Activated naive CD4-positive, alpha-beta T cell treated with anti-CD3 and anti-CD28 coated beads, Interleukin-2, amount 10 ng/mL, durations not matched to agents 7 days and 5 days (primary cell): Measurements from ENCODE around the gene PDE6B.
"Not testable (repeated sequence)": the region's sequence is repeated elsewhere in the genome, so short reads cannot be mapped to it uniquely, and the experiment has no call there.

ENCODE experiments used
- CTCF ChIA-PET: fragments of 350-600 bp; sonication (Branson Sonifier 250); formaldehyde crosslinking; loops from one replicate; lab custom pipeline; 2021; ENCODE audit warnings: antibody characterized with exemption; lab: Charles Lee
- DNase-seq: peaks from one replicate; pipeline ENCODE4 v3.0.0-alpha.2; 2020
- H3K27ac Mint-ChIP-seq: one replicate; pipeline ENCODE4 v1.8.0; 2021; ENCODE audit warnings: mild to moderate bottlenecking, moderate library complexity, mixed read lengths
- H3K27me3 Mint-ChIP-seq: one replicate; pipeline ENCODE4 v1.8.0; 2021; ENCODE audit warnings: mild to moderate bottlenecking, mixed read lengths
- H3K36me3 Mint-ChIP-seq: one replicate; pipeline ENCODE4 v1.8.0; 2021; ENCODE audit warnings: mixed read lengths
- H3K4me1 Mint-ChIP-seq: one replicate; pipeline ENCODE4 v1.8.0; 2021; ENCODE audit warnings: mixed read lengths
- H3K4me3 Mint-ChIP-seq: one replicate; pipeline ENCODE4 v1.8.0; 2021; ENCODE audit warnings: mild to moderate bottlenecking, moderate library complexity, mixed read lengths
- H3K9me3 Mint-ChIP-seq: one replicate; pipeline ENCODE4 v1.8.0; 2021; ENCODE audit warnings: mixed read lengths

The PDE6B gene

GRCh38 chr4:704198-704891 is 79.0 kb downstream of the PDE6B start:
- DNase-seq, result no peak
- Mint-ChIP-seq H3K4me1 (peaks cover 26% of the 10 kb centered on the region), H3K27ac (no peak overlapping the region), H3K36me3 (peaks cover 6% of the 10 kb centered on the region), H3K9me3 (no peaks in the 10 kb centered on the region), H3K27me3 (peaks cover 12% of the 10 kb centered on the region), H3K4me3 (no peak overlapping the region)
- CTCF ChIA-PET, result no interaction called here

- peaks cover 26% of the 10 kb centered on the region for H3K4me1 Mint-ChIP-seq
- no peak for DNase-seq
- no peak overlapping the region for H3K27ac Mint-ChIP-seq
- peaks cover 12% of the 10 kb centered on the region for H3K27me3 Mint-ChIP-seq
- H3K36me3 Mint-ChIP-seq, result peaks cover 7% of the 10 kb centered on the region
- CTCF ChIA-PET, result no interaction called here
- no peaks in the 10 kb centered on the region for H3K9me3 Mint-ChIP-seq
- peak overlapping the region; percentile 78 for H3K4me3 Mint-ChIP-seq
Measured at GRCh38 chr4:704971-705277, 79.6 kb downstream of the PDE6B start.

GRCh38 chr4:705278-706082 is 80.1 kb downstream of the PDE6B start, which contains the start of gene PCGF3:
TSS of gene PCGF3 (plus strand) at chr4:705832. CDS start at chr4:733681, 27,849 bp downstream.
- H3K36me3 Mint-ChIP-seq, result peaks cover 11% of the 10 kb centered on the region
- peaks cover 21% of the 10 kb centered on the region for H3K4me1 Mint-ChIP-seq
- peak within 1 kb of the TSS; percentile 78 for H3K4me3 Mint-ChIP-seq
- no peaks in the 10 kb centered on the region for H3K9me3 Mint-ChIP-seq
- CTCF ChIA-PET, result no interaction called here
- H3K27ac Mint-ChIP-seq, result peak within 1 kb of the TSS; percentile 73
- H3K27me3 Mint-ChIP-seq, result peaks cover 12% of the 10 kb centered on the region
- peak; percentile 98 for DNase-seq

- H3K27ac Mint-ChIP-seq, DNase-seq, H3K9me3 Mint-ChIP-seq, CTCF ChIA-PET: not testable (repeated sequence)
- Mint-ChIP-seq H3K36me3 (peaks cover 14% of the 10 kb centered on the region), H3K27me3 (peaks cover 12% of the 10 kb centered on the region), H3K4me3 (peak overlapping the region; percentile 78), H3K4me1 (peaks cover 17% of the 10 kb centered on the region)
Measured at GRCh38 chr4:706083-706633, 80.8 kb downstream of the PDE6B start.

GRCh38 chr4:706834-707598 is 81.6 kb downstream of the PDE6B start:
- Mint-ChIP-seq H3K27ac (no peak overlapping the region), H3K9me3 (no peaks in the 10 kb centered on the region), H3K4me1 (peaks cover 16% of the 10 kb centered on the region), H3K36me3 (peaks cover 14% of the 10 kb centered on the region), H3K4me3 (no peak overlapping the region), H3K27me3 (peaks cover 12% of the 10 kb centered on the region)
- DNase-seq, result no peak
- CTCF ChIA-PET, result no interaction called here

GRCh38 chr4:707929-708630 is 82.7 kb downstream of the PDE6B start:
- no peaks in the 10 kb centered on the region for H3K9me3 Mint-ChIP-seq
- H3K4me3 Mint-ChIP-seq, result peak overlapping the region; percentile 26

GRCh38 chr4:708631-708933 is 83.2 kb downstream of the PDE6B start:
- H3K36me3 Mint-ChIP-seq, result peaks cover 14% of the 10 kb centered on the region
- no peak for DNase-seq
- no peaks in the 10 kb centered on the region for H3K9me3 Mint-ChIP-seq
- H3K4me3 Mint-ChIP-seq, result no peak overlapping the region
- H3K27me3 Mint-ChIP-seq, result peaks cover 4% of the 10 kb centered on the region
- no peak overlapping the region for H3K27ac Mint-ChIP-seq
- CTCF ChIA-PET, result no interaction called here
- peaks cover 15% of the 10 kb centered on the region for H3K4me1 Mint-ChIP-seq

More at GRCh38 chr4:707929-708630, 82.7 kb downstream of the PDE6B start:
- no peak overlapping the region for H3K27ac Mint-ChIP-seq
- DNase-seq, result no peak
- CTCF ChIA-PET, result no interaction called here
- H3K36me3 Mint-ChIP-seq, result peaks cover 14% of the 10 kb centered on the region
- peaks cover 5% of the 10 kb centered on the region for H3K27me3 Mint-ChIP-seq
- H3K4me1 Mint-ChIP-seq, result peaks cover 15% of the 10 kb centered on the region

- H3K27me3 Mint-ChIP-seq, result no peaks in the 10 kb centered on the region
- H3K36me3 Mint-ChIP-seq, result peaks cover 16% of the 10 kb centered on the region
- H3K9me3 Mint-ChIP-seq, result no peaks in the 10 kb centered on the region
- no peak overlapping the region for H3K4me3 Mint-ChIP-seq
- H3K27ac Mint-ChIP-seq, result no peak overlapping the region
- CTCF ChIA-PET, result interaction anchor here (0.9 kb wide), 1 partner anchor 9 kb away, joined by 3 read pairs; no protein-coding TSS in a partner anchor
- peaks cover 15% of the 10 kb centered on the region for H3K4me1 Mint-ChIP-seq
- DNase-seq, result no peak
Measured at GRCh38 chr4:709348-709747, 84.0 kb downstream of the PDE6B start.

GRCh38 chr4:710116-710515 is 84.7 kb downstream of the PDE6B start:
- Mint-ChIP-seq H3K4me1 (peaks cover 15% of the 10 kb centered on the region), H3K4me3 (no peak overlapping the region), H3K27ac (no peak overlapping the region)

GRCh38 chr4:710916-711315 is 85.5 kb downstream of the PDE6B start:
- no peaks in the 10 kb centered on the region for H3K9me3 Mint-ChIP-seq
- H3K36me3 Mint-ChIP-seq, result peaks cover 19% of the 10 kb centered on the region
- H3K4me1 Mint-ChIP-seq, result peaks cover 11% of the 10 kb centered on the region
- DNase-seq, result no peak
- CTCF ChIA-PET, result interaction anchor here (0.6 kb wide), 1 partner anchor 31 kb away, joined by 3 read pairs; no protein-coding TSS in a partner anchor
- H3K27me3 Mint-ChIP-seq, result no peaks in the 10 kb centered on the region
- no peak overlapping the region for H3K4me3 Mint-ChIP-seq
- H3K27ac Mint-ChIP-seq, result no peak overlapping the region

More at GRCh38 chr4:710116-710515, 84.7 kb downstream of the PDE6B start:
- CTCF ChIA-PET, result interaction anchor here (0.9 kb wide), 1 partner anchor 10 kb away, joined by 3 read pairs; no protein-coding TSS in a partner anchor
- DNase-seq, result no peak
- Mint-ChIP-seq H3K9me3 (no peaks in the 10 kb centered on the region), H3K36me3 (peaks cover 19% of the 10 kb centered on the region), H3K27me3 (no peaks in the 10 kb centered on the region)

- Mint-ChIP-seq H3K27me3 (no peaks in the 10 kb centered on the region), H3K4me3 (no peak overlapping the region), H3K36me3 (peaks cover 19% of the 10 kb centered on the region), H3K4me1 (peaks cover 11% of the 10 kb centered on the region), H3K27ac (no peak overlapping the region), H3K9me3 (no peaks in the 10 kb centered on the region)
- DNase-seq, result no peak
- CTCF ChIA-PET, result no interaction called here
Measured at GRCh38 chr4:712093-712492, 86.7 kb downstream of the PDE6B start.

- CTCF ChIA-PET, result interaction anchor here (0.7 kb wide), 1 partner anchor 13 kb away, joined by 5 read pairs; no protein-coding TSS in a partner anchor
- Mint-ChIP-seq H3K27me3 (no peaks in the 10 kb centered on the region), H3K27ac (no peak overlapping the region), H3K9me3 (no peaks in the 10 kb centered on the region), H3K4me3 (no peak overlapping the region), H3K36me3 (peaks cover 19% of the 10 kb centered on the region), H3K4me1 (peaks cover 11% of the 10 kb centered on the region)
- DNase-seq, result no peak
Measured at GRCh38 chr4:712916-713632, 87.7 kb downstream of the PDE6B start.

GRCh38 chr4:714087-714486 is 88.7 kb downstream of the PDE6B start:
- H3K36me3 Mint-ChIP-seq, result peaks cover 14% of the 10 kb centered on the region
- no peak overlapping the region for H3K27ac Mint-ChIP-seq
- H3K4me1 Mint-ChIP-seq, result peaks cover 5% of the 10 kb centered on the region

More at GRCh38 chr4:714087-714486, 88.7 kb downstream of the PDE6B start:
- H3K9me3 Mint-ChIP-seq, result no peaks in the 10 kb centered on the region
- no peaks in the 10 kb centered on the region for H3K27me3 Mint-ChIP-seq
- DNase-seq, result no peak
- CTCF ChIA-PET, result no interaction called here
- no peak overlapping the region for H3K4me3 Mint-ChIP-seq
